RWPE1 (cell line): ENCODE results near the gene BMF.

Experiments
- CTCF ChIA-PET: fragments of 350-600 bp; sonication (Branson Sonifier 250); formaldehyde crosslinking; extraction: SDS; loops from one replicate; lab custom pipeline; 2021; lab: Yijun Ruan, JAX
- POLR2A ChIA-PET: fragments of 400-600 bp; formaldehyde crosslinking; extraction: SDS; loops from one replicate; lab custom pipeline; 2020; ENCODE audit warnings: antibody characterized with exemption; ENCODE audit not compliant: low non-redundant PET; lab: Yijun Ruan, JAX
- DNase-seq: peaks from one replicate; pipeline ENCODE4 v3.0.0; 2012; ENCODE audit warnings: low spot score
- H3K27ac ChIP-seq: fragments of 450-650 bp; 2 replicates; pipeline ENCODE4 v1.5.1; 2017
- CTCF ChIP-seq: fragments of 450-650 bp; conservative IDR thresholded peaks from 2 replicates; pipeline ENCODE4 v1.5.1; 2017; ENCODE audit warnings: low read depth, mild to moderate bottlenecking

Gene BMF

GRCh38 chr15:40108061-40108854 lies 421 bp downstream of the BMF start:
- peak; percentile 42 for DNase-seq
- H3K27ac ChIP-seq = peak overlapping the region; percentile 94
- CTCF ChIA-PET = interaction anchor here (0.5 to 2.2 kb wide), 5 partner anchors 54 to 707 kb away, joined by 3 to 14 read pairs (median 6); no protein-coding TSS in a partner anchor
- POLR2A ChIA-PET = interaction anchor here (1.5 kb wide), 1 partner anchor 61 kb away, joined by 3 read pairs; no protein-coding TSS in a partner anchor
- no peak for TF ChIP-seq CTCF

GRCh38 chr15:40106203-40107161 lies 2.2 kb downstream of the BMF start:
- DNase-seq = peak; percentile 92
- ChIA-PET CTCF (interaction anchor here (0.6 to 2.2 kb wide), 12 partner anchors 16 to 402 kb away, joined by 3 to 14 read pairs (median 3); partner anchors contain the start of gene BUB1B), POLR2A (interaction anchor here (0.7 to 1.3 kb wide), 2 partner anchors 59 to 61 kb away, joined by 3 to 4 read pairs; no protein-coding TSS in a partner anchor)
- H3K27ac ChIP-seq = peak overlapping the region; percentile 94
- TF ChIP-seq CTCF = no peak

- DNase-seq = no peak
- CTCF ChIA-PET = interaction anchor here (0.6 to 2.6 kb wide), 15 partner anchors 8 to 659 kb away, joined by 3 to 23 read pairs (median 5); partner anchors contain the start of genes BUB1B and SRP14
- no peak for TF ChIP-seq CTCF
- POLR2A ChIA-PET = no interaction called here
- H3K27ac ChIP-seq = peak overlapping the region; percentile 94
Measured at GRCh38 chr15:40105517-40106202, 3.0 kb downstream of the BMF start.

GRCh38 chr15:40104865-40105516 lies 3.7 kb downstream of the BMF start:
- TF ChIP-seq CTCF = peak; percentile 99
- H3K27ac ChIP-seq = peak overlapping the region; percentile 94
- POLR2A ChIA-PET = interaction anchor here (0.6 to 1.0 kb wide), 2 partner anchors 12 to 60 kb away, joined by 4 to 6 read pairs; no protein-coding TSS in a partner anchor
- CTCF ChIA-PET = interaction anchor here (0.6 to 2.6 kb wide), 30 partner anchors 8 to 659 kb away, joined by 3 to 23 read pairs (median 4); partner anchors contain the start of genes BUB1B and SRP14
- peak; percentile 89 for DNase-seq

GRCh38 chr15:40104296-40104864 lies 4.3 kb downstream of the BMF start:
- POLR2A ChIA-PET = interaction anchor here (0.6 to 1.0 kb wide), 2 partner anchors 12 to 60 kb away, joined by 4 to 6 read pairs; no protein-coding TSS in a partner anchor
- DNase-seq = no peak
- H3K27ac ChIP-seq = peak overlapping the region; percentile 94
- CTCF ChIA-PET = interaction anchor here (0.5 to 2.6 kb wide), 27 partner anchors 8 to 170 kb away, joined by 3 to 23 read pairs (median 3); partner anchors contain the start of genes BUB1B and SRP14
- no peak for TF ChIP-seq CTCF
